Measurements from ENCODE around the gene KCNQ1OT1. TPM values are rescaled to one million over a fixed set of nuclear protein-coding genes. Genes with fewer than 3 reads are reported as not detected.

The KCNQ1OT1 gene
- total RNA-seq, 1 donor from 2014 or later = 3.9 TPM

- H3K27me3 Mint-ChIP-seq (ENCODE audit: unreplicated experiment) = peaks cover 8% of the 10 kb centered on the region
These were observed 140.8 kb downstream of the KCNQ1OT1 start for GRCh38 chr11:2558861-2559526.

GRCh38 chr11:2558397-2558796 lies 141.4 kb downstream of the KCNQ1OT1 start:
- Mint-ChIP-seq H3K27ac (ENCODE audit: unreplicated experiment) (no peak overlapping the region), H3K27me3 (ENCODE audit: unreplicated experiment) (peaks cover 10% of the 10 kb centered on the region), H3K36me3 (ENCODE audit: unreplicated experiment) (no peaks in the 10 kb centered on the region), H3K4me3 (ENCODE audit: unreplicated experiment) (no peak overlapping the region), H3K4me1 (ENCODE audit: unreplicated experiment) (peaks cover 9% of the 10 kb centered on the region), H3K9me3 (ENCODE audit: unreplicated experiment) (no peaks in the 10 kb centered on the region)
- no peak for TF ChIP-seq CTCF (IDR thresholded peaks at IDR 0.05)
- DNase-seq (ENCODE audit: extremely low spot score, unreplicated experiment) = no peak

More at GRCh38 chr11:2558861-2559526, 140.8 kb downstream of the KCNQ1OT1 start:
- TF ChIP-seq CTCF (IDR thresholded peaks at IDR 0.05) = no peak
- no peaks in the 10 kb centered on the region for H3K36me3 Mint-ChIP-seq (ENCODE audit: unreplicated experiment)
- no peaks in the 10 kb centered on the region for H3K9me3 Mint-ChIP-seq (ENCODE audit: unreplicated experiment)
- H3K4me1 Mint-ChIP-seq (ENCODE audit: unreplicated experiment) = peaks cover 9% of the 10 kb centered on the region
- no peak overlapping the region for H3K27ac Mint-ChIP-seq (ENCODE audit: unreplicated experiment)
- H3K4me3 Mint-ChIP-seq (ENCODE audit: unreplicated experiment) = no peak overlapping the region
- DNase-seq (ENCODE audit: extremely low spot score, unreplicated experiment) = no peak

Other genes with a start within 250 kb of the KCNQ1OT1 start
- gene CDKN1C, start 185.8 kb upstream of the KCNQ1OT1 start, total RNA-seq = 18.1 and 19.2 TPM in 2 replicates
- gene PHLDA2, start 229.4 kb upstream of the KCNQ1OT1 start, total RNA-seq = 89.6 and 96.1 TPM in 2 replicates

Data from osteocyte (in vitro differentiated cells).